Measurements from ENCODE around the gene TEX14. TPM values are rescaled to one million over a fixed set of nuclear protein-coding genes. Genes with fewer than 3 reads are reported as not detected.

Gene TEX14
- polyA plus RNA-seq, 1 of the 3 experiments (the other 2 are of a cell fraction): 0.02 TPM

DNA sequence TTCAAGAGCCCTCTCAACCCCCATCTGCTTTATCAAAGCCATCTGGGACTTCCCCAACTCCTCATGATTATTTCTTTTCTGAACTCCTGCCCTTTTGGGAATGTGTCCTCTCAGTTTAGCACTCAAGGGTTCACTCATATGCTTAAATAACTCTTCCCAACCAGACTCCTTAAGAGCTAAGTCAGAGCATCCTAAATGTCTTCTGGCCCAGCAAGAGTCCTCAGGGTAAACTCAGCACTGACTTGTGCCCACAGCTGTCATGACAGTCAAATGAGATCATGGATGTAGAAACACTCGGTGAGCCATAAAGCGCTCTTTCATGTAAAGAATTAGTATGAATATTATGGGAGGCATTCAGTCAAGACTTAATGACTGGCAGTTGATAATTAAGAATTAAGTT is 85.9 kb downstream of the TEX14 start:
- no peak for DNase-seq
- 91% methylated on average over 2 of the region's 2 CpGs for WGBS (ENCODE audit: low lambda C conversion rate)
- Histone ChIP-seq H3K4me1 (ENCODE audit: control insufficient read depth in 1 of 2, insufficient read depth in 2 of 2, low read depth in 1 of 2, low read length in 1 of 2) (no peaks in the 10 kb centered on the region; a peak in 1 of 4 replicates), H3K27ac (ENCODE audit: low read depth in 2 of 2, low read length in 1 of 2) (no peak overlapping the region), H3K27me3 (ENCODE audit: insufficient read depth) (no peaks in the 10 kb centered on the region), H3K9me2 (no peaks in the 10 kb centered on the region), H3K9me3 (no peaks in the 10 kb centered on the region), H3K4me2 (no peak overlapping the region), H3K9ac (no peak overlapping the region), H3K36me3 (replicated peaks in 1 of 2; ENCODE audit: control insufficient read depth in 1 of 2, insufficient read depth in 2 of 2, low read length in 1 of 2) (no peaks in the 10 kb centered on the region), H3K4me3 (ENCODE audit: low read depth in 2 of 2, low read length in 1 of 2) (no peak overlapping the region), H4K20me1 (ENCODE audit: insufficient read depth) (no peaks in the 10 kb centered on the region), H2AFZ (ENCODE audit: low read depth) (no peak overlapping the region), H3K79me2 (ENCODE audit: insufficient read depth) (no peaks in the 10 kb centered on the region), H3F3A (replicated peaks; ENCODE audit: insufficient read depth) (no peaks in the 10 kb centered on the region)
- TF ChIP-seq, protein P1, sequence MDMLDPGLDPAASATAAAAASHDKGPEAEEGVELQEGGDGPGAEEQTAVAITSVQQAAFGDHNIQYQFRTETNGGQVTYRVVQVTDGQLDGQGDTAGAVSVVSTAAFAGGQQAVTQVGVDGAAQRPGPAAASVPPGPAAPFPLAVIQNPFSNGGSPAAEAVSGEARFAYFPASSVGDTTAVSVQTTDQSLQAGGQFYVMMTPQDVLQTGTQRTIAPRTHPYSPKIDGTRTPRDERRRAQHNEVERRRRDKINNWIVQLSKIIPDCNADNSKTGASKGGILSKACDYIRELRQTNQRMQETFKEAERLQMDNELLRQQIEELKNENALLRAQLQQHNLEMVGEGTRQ (IDR thresholded peaks at IDR 0.05; ENCODE audit: borderline replicate concordance, low read depth, low read length): no peak
- no peak for TF ChIP-seq TEAD4 (IDR thresholded peaks at IDR 0.05; ENCODE audit: borderline replicate concordance, insufficient read depth)
- TF ChIP-seq FOXM1 (IDR thresholded peaks at IDR 0.05; ENCODE audit: low read depth): no peak
- TF ChIP-seq, protein P2, sequence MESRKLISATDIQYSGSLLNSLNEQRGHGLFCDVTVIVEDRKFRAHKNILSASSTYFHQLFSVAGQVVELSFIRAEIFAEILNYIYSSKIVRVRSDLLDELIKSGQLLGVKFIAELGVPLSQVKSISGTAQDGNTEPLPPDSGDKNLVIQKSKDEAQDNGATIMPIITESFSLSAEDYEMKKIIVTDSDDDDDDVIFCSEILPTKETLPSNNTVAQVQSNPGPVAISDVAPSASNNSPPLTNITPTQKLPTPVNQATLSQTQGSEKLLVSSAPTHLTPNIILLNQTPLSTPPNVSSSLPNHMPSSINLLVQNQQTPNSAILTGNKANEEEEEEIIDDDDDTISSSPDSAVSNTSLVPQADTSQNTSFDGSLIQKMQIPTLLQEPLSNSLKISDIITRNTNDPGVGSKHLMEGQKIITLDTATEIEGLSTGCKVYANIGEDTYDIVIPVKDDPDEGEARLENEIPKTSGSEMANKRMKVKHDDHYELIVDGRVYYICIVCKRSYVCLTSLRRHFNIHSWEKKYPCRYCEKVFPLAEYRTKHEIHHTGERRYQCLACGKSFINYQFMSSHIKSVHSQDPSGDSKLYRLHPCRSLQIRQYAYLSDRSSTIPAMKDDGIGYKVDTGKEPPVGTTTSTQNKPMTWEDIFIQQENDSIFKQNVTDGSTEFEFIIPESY (IDR thresholded peaks at IDR 0.05; ENCODE audit: borderline replicate concordance, low read depth): no peak
- no peak for TF ChIP-seq NFIC (IDR thresholded peaks at IDR 0.05; ENCODE audit: borderline replicate concordance)
- TF ChIP-seq, protein P3, sequence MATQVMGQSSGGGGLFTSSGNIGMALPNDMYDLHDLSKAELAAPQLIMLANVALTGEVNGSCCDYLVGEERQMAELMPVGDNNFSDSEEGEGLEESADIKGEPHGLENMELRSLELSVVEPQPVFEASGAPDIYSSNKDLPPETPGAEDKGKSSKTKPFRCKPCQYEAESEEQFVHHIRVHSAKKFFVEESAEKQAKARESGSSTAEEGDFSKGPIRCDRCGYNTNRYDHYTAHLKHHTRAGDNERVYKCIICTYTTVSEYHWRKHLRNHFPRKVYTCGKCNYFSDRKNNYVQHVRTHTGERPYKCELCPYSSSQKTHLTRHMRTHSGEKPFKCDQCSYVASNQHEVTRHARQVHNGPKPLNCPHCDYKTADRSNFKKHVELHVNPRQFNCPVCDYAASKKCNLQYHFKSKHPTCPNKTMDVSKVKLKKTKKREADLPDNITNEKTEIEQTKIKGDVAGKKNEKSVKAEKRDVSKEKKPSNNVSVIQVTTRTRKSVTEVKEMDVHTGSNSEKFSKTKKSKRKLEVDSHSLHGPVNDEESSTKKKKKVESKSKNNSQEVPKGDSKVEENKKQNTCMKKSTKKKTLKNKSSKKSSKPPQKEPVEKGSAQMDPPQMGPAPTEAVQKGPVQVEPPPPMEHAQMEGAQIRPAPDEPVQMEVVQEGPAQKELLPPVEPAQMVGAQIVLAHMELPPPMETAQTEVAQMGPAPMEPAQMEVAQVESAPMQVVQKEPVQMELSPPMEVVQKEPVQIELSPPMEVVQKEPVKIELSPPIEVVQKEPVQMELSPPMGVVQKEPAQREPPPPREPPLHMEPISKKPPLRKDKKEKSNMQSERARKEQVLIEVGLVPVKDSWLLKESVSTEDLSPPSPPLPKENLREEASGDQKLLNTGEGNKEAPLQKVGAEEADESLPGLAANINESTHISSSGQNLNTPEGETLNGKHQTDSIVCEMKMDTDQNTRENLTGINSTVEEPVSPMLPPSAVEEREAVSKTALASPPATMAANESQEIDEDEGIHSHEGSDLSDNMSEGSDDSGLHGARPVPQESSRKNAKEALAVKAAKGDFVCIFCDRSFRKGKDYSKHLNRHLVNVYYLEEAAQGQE (IDR thresholded peaks at IDR 0.05; ENCODE audit: low read depth, low read length): no peak
- POLR2A ChIA-PET: no interaction called here
- CTCF ChIA-PET: interaction anchor here (0.5 to 2.0 kb wide), 9 partner anchors 10 to 44 kb away, joined by 3 to 7 read pairs (median 3); no protein-coding TSS in a partner anchor

DNA sequence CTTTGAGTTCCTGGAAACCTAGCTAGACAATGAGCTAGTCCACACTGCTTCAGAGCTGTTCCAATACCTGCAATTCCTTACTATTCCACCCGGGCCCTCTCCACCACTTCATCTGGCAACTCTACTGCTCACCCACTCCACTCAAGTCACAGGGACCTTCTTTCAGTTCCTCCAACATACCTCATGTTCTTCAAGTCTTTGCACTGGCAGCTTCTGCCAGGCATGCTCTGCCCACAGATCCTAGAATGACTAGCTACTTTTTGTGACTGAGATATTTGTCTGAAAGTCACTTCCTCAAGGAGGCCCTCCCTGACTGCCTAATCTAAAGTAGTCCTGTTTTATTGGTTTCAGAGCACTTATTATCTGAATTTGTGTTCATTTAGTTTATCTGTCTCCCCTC is 86.4 kb downstream of the TEX14 start:
- Histone ChIP-seq H3K9me3 (no peaks in the 10 kb centered on the region), H3K4me3 (ENCODE audit: low read depth in 2 of 2, low read length in 1 of 2) (no peak overlapping the region), H3F3A (replicated peaks; ENCODE audit: insufficient read depth) (no peaks in the 10 kb centered on the region), H3K36me3 (replicated peaks in 1 of 2; ENCODE audit: control insufficient read depth in 1 of 2, insufficient read depth in 2 of 2, low read length in 1 of 2) (no peaks in the 10 kb centered on the region), H3K79me2 (ENCODE audit: insufficient read depth) (no peaks in the 10 kb centered on the region), H4K20me1 (ENCODE audit: insufficient read depth) (no peaks in the 10 kb centered on the region), H3K27ac (ENCODE audit: low read depth in 2 of 2, low read length in 1 of 2) (no peak overlapping the region), H2AFZ (ENCODE audit: low read depth) (no peak overlapping the region), H3K4me1 (ENCODE audit: control insufficient read depth in 1 of 2, insufficient read depth in 2 of 2, low read depth in 1 of 2, low read length in 1 of 2) (no peaks in the 10 kb centered on the region; a peak in 1 of 4 replicates), H3K9me2 (no peaks in the 10 kb centered on the region), H3K4me2 (no peak overlapping the region), H3K9ac (no peak overlapping the region), H3K27me3 (ENCODE audit: insufficient read depth) (no peaks in the 10 kb centered on the region)
- WGBS (ENCODE audit: low lambda C conversion rate): 48% methylated on average over 1 of the region's 1 CpG
- no peak for DNase-seq
- no peak for TF ChIP-seq RFX5 (IDR thresholded peaks at IDR 0.05; ENCODE audit: low read length)
- TF ChIP-seq, protein P3 (IDR thresholded peaks at IDR 0.05; ENCODE audit: low read depth, low read length): no peak
- no peak for TF ChIP-seq RCOR1 (IDR thresholded peaks at IDR 0.05; ENCODE audit: low read length)
- TF ChIP-seq GABPA (IDR thresholded peaks at IDR 0.05; ENCODE audit: low read depth): no peak
- TF ChIP-seq EP300 (IDR thresholded peaks at IDR 0.05; ENCODE audit: borderline replicate concordance in 1 of 2, low read depth in 1 of 2, low read length in 1 of 2): no peak
- TF ChIP-seq, protein P4, sequence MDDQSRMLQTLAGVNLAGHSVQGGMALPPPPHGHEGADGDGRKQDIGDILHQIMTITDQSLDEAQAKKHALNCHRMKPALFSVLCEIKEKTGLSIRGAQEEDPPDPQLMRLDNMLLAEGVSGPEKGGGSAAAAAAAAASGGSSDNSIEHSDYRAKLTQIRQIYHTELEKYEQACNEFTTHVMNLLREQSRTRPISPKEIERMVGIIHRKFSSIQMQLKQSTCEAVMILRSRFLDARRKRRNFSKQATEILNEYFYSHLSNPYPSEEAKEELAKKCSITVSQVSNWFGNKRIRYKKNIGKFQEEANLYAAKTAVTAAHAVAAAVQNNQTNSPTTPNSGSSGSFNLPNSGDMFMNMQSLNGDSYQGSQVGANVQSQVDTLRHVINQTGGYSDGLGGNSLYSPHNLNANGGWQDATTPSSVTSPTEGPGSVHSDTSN (IDR thresholded peaks at IDR 0.05): no peak
- TF ChIP-seq FOSL2 (IDR thresholded peaks at IDR 0.05; ENCODE audit: borderline replicate concordance, low read depth): no peak
- no peak for TF ChIP-seq ELF1 (IDR thresholded peaks at IDR 0.05)
- no peak for TF ChIP-seq NRF1 (IDR thresholded peaks at IDR 0.05; ENCODE audit: low read depth, low read length)
- no peak for TF ChIP-seq GATA2 (CRISPR knock-in tag; IDR thresholded peaks at IDR 0.05)
- TF ChIP-seq MXI1 (IDR thresholded peaks at IDR 0.05; ENCODE audit: low read depth, low read length): no peak
- CTCF ChIA-PET: interaction anchor here (0.5 to 2.0 kb wide), 9 partner anchors 10 to 106 kb away, joined by 3 to 7 read pairs (median 3); no protein-coding TSS in a partner anchor
- POLR2A ChIA-PET: interaction anchor here (1.4 kb wide), 1 partner anchor 26 kb away, joined by 4 read pairs; no protein-coding TSS in a partner anchor

Data from SK-N-SH (cell line).